Testis (tissue), 2 donors: ENCODE data around the gene STAT4.

Experiments used
- POLR2A ChIP-seq: fragments of 450-650 bp; IDR thresholded peaks from one replicate; pipeline ENCODE4 v1.6.1; 2017; ENCODE audit warnings: antibody characterized with exemption, mild to moderate bottlenecking, moderate library complexity
- TF ChIP-seq, protein P1 (sequence below), 3 experiments: fragments of 450-650 bp in 2 of 3; fragments of 200-600 bp in 1 of 3; sonication (generic) in 1 of 3; IDR thresholded peaks; one replicate each; pipeline ENCODE4 v1.5.1; 2016 to 2019; ENCODE audit warnings: antibody characterized with exemption in 3 of 3, mild to moderate bottlenecking in 2 of 3, moderate library complexity in 1 of 3

DNA sequence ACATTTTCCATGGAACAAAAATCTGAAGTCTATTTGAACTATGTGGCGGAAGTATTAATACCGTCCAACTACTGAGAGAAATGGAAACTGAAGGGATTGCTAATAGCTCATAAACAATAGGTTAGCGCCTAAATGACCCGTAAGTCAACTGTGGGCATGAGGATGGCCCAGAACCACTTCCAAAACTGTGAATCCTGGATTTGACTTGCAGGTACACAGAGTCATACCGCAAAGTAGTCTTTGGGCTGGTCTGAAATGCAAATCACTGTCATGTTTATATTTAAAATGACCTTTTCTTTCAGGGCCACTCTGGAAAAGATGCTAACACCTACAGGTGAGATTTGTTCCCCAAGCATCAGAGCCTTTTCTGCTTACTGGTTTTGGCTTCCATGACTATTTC is 50.6 kb downstream of the STAT4 start:
- TF ChIP-seq, protein P1, sequence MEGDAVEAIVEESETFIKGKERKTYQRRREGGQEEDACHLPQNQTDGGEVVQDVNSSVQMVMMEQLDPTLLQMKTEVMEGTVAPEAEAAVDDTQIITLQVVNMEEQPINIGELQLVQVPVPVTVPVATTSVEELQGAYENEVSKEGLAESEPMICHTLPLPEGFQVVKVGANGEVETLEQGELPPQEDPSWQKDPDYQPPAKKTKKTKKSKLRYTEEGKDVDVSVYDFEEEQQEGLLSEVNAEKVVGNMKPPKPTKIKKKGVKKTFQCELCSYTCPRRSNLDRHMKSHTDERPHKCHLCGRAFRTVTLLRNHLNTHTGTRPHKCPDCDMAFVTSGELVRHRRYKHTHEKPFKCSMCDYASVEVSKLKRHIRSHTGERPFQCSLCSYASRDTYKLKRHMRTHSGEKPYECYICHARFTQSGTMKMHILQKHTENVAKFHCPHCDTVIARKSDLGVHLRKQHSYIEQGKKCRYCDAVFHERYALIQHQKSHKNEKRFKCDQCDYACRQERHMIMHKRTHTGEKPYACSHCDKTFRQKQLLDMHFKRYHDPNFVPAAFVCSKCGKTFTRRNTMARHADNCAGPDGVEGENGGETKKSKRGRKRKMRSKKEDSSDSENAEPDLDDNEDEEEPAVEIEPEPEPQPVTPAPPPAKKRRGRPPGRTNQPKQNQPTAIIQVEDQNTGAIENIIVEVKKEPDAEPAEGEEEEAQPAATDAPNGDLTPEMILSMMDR (IDR thresholded peaks at IDR 0.05), result no peak
- TF ChIP-seq POLR2A, result no peak
